Astrocyte of the spinal cord (primary cell): ENCODE measurements around the gene KLHL18.
"Not testable (repeated sequence)": the region's sequence is repeated elsewhere in the genome, so short reads cannot be mapped to it uniquely, and the experiment has no call there.

ENCODE experiments used
- DNase-seq: peaks from one replicate; pipeline ENCODE4 v3.0.0; 2011; ENCODE audit warnings: low read depth, low spot score
- H3K4me3 ChIP-seq: 2 replicates; pipeline ENCODE4 v1.5.1; 2011; ENCODE audit warnings: low read depth, mild to moderate bottlenecking, low read length, moderate library complexity
- CTCF ChIP-seq: IDR thresholded peaks from 2 replicates; pipeline ENCODE4 v1.5.1; 2012; ENCODE audit warnings: low read depth, mild to moderate bottlenecking, low read length, inconsistent platforms
- in situ Hi-C: cut with HindIII; loops from 2 replicates; pipeline ENCODE4 v1.10.0; 2017; ENCODE audit warnings: low sequenced_read_pairs

The KLHL18 gene

GRCh38 chr3:47296562-47297302 lies 14.0 kb downstream of the KLHL18 start:
- H3K4me3 ChIP-seq = no peak overlapping the region
- no peak for DNase-seq
- in situ Hi-C loops = no loop called here
- TF ChIP-seq CTCF = no peak

GRCh38 chr3:47298439-47298838 lies 15.7 kb downstream of the KLHL18 start:
- no peak for DNase-seq
- no peak for TF ChIP-seq CTCF
- in situ Hi-C loops = no loop called here
- H3K4me3 ChIP-seq = no peak overlapping the region

- TF ChIP-seq CTCF = no peak
- DNase-seq = no peak
- in situ Hi-C loops = no loop called here
- H3K4me3 ChIP-seq = no peak overlapping the region
These were observed 16.9 kb downstream of the KLHL18 start for GRCh38 chr3:47299381-47300318.

- no peak for DNase-seq
- TF ChIP-seq CTCF = no peak
- H3K4me3 ChIP-seq = no peak overlapping the region
- in situ Hi-C loops = no loop called here
These were observed 18.7 kb downstream of the KLHL18 start for GRCh38 chr3:47301456-47301855.

GRCh38 chr3:47306022-47306421 lies 23.3 kb downstream of the KLHL18 start:
- no peak for DNase-seq
- in situ Hi-C loops = no loop called here

GRCh38 chr3:47309231-47309630 lies 26.5 kb downstream of the KLHL18 start:
- DNase-seq, H3K4me3 ChIP-seq, in situ Hi-C loops: not testable (repeated sequence)

More at GRCh38 chr3:47306022-47306421, 23.3 kb downstream of the KLHL18 start:
- TF ChIP-seq CTCF = no peak
- no peak overlapping the region for H3K4me3 ChIP-seq

GRCh38 chr3:47310391-47310790 lies 27.6 kb downstream of the KLHL18 start:
- DNase-seq = no peak
- H3K4me3 ChIP-seq = no peak overlapping the region
- no peak for TF ChIP-seq CTCF
- in situ Hi-C loops = no loop called here
